NCI-H82 treated with DMSO at 0.1 percent for 48 hours (cell line): ENCODE data around the gene PTPRN2.

ENCODE experiments used
- DNase-seq: peaks from one replicate; lab custom pipeline; 2025; ENCODE audit not compliant: unreplicated experiment; lab: John Stamatoyannopoulos, UW

PTPRN2 gene

GRCh38 chr7:157690058-157690832, 897.4 kb downstream of the PTPRN2 start:
- DNase-seq, result no peak

GRCh38 chr7:157689269-157690057, 898.2 kb downstream of the PTPRN2 start:
- DNase-seq, result no peak

GRCh38 chr7:157688533-157689268, 898.9 kb downstream of the PTPRN2 start:
- DNase-seq, result no peak

GRCh38 chr7:157687845-157688532, 899.6 kb downstream of the PTPRN2 start:
- no peak for DNase-seq

GRCh38 chr7:157687158-157687557, 900.5 kb downstream of the PTPRN2 start:
- DNase-seq, result no peak

GRCh38 chr7:157686285-157686894, 901.2 kb downstream of the PTPRN2 start:
- DNase-seq, result no peak

GRCh38 chr7:157685430-157686284, 902.0 kb downstream of the PTPRN2 start:
- no peak for DNase-seq

GRCh38 chr7:157684909-157685429, 902.7 kb downstream of the PTPRN2 start:
- DNase-seq, result no peak

- DNase-seq, result no peak
These were observed 903.3 kb downstream of the PTPRN2 start for GRCh38 chr7:157684157-157684908.

GRCh38 chr7:157683747-157684156, 903.9 kb downstream of the PTPRN2 start:
- no peak for DNase-seq

- no peak for DNase-seq
These were observed 904.5 kb downstream of the PTPRN2 start for GRCh38 chr7:157682946-157683746.

GRCh38 chr7:157682064-157682945, 905.3 kb downstream of the PTPRN2 start:
- DNase-seq, result no peak

- no peak for DNase-seq
These were observed 908.0 kb downstream of the PTPRN2 start for GRCh38 chr7:157679607-157680006.

GRCh38 chr7:157678501-157678900, 909.1 kb downstream of the PTPRN2 start:
- no peak for DNase-seq

GRCh38 chr7:157676456-157677255, 911.0 kb downstream of the PTPRN2 start:
- DNase-seq, result no peak

GRCh38 chr7:157676001-157676400, 911.6 kb downstream of the PTPRN2 start:
- DNase-seq, result no peak
